Esophagus squamous epithelium (tissue), 5 donors: ENCODE measurements around the gene PLA2G15. TPM values are rescaled to one million over a fixed set of nuclear protein-coding genes. Genes with fewer than 3 reads are reported as not detected.
A peak's percentile ranks its signal among the peaks of the same experiment; 100 is the strongest.

ENCODE experiments used
- DNase-seq: peaks from one replicate; lab custom pipeline; 2025; lab: John Stamatoyannopoulos, UW
- H3K27ac ChIP-seq, 4 donors: fragments of 200-600 bp; sonication (generic); one replicate each; pipeline ENCODE4 v1.5.1; 2016 to 2019; ENCODE audit warnings: mild to moderate bottlenecking in 1 of 4
- H3K27me3 ChIP-seq, 4 donors: fragments of 200-600 bp; sonication (generic); 1 replicate in 3 of 4; 2 replicates in 1 of 4; pipeline versions ENCODE4 v1.5.1 to v1.6.0; 2017 to 2021; ENCODE audit warnings: antibody characterized with exemption in 1 of 4
- H3K36me3 ChIP-seq, 3 donors: fragments of 200-600 bp; sonication (generic); one replicate each; pipeline ENCODE4 v1.5.1; 2016 to 2019
- H3K4me1 ChIP-seq, 3 donors: fragments of 200-600 bp; sonication (generic); one replicate each; pipeline ENCODE4 v1.5.1; 2017 to 2019
- H3K4me3 ChIP-seq, 4 donors: fragments of 200-600 bp; sonication (generic); 1 replicate in 3 of 4; 2 replicates in 1 of 4; pipeline ENCODE4 v1.5.1; 2016 to 2019; ENCODE audit warnings: mild to moderate bottlenecking in 2 of 4, moderate library complexity in 1 of 4
- H3K9me3 ChIP-seq, 3 donors: fragments of 200-600 bp; sonication (generic); one replicate each; pipeline ENCODE4 v1.5.1; 2016 to 2019
- POLR2A ChIP-seq, 4 donors: fragments of 450-650 bp; IDR thresholded peaks; one replicate each; pipeline ENCODE4 v1.6.1; 2017; ENCODE audit warnings: antibody characterized with exemption in 4 of 4, mild to moderate bottlenecking in 4 of 4, moderate library complexity in 3 of 4
- WGBS, 2 donors: methylation state at CpG; one replicate each; pipeline ENCODE4 v1.1.5; 2018; 5-methylcytosine and 5-hydroxymethylcytosine counted together
- intact Hi-C: fragments of 100-400 bp; cut with DNase I; formaldehyde crosslinking; loops from one replicate; pipeline ENCODE4 v1.15.0; 2022
- total RNA-seq, 4 donors: library from RNA; depleted of rRNA; stranded (reverse); fragments of >200 nt; gene quantifications; one replicate each; pipeline ENCODE4 v1.1.0, GENCODE V29; 2016
- TF ChIP-seq, protein P1 (sequence below), 6 experiments: fragments of 450-650 bp in 4 of 6; fragments of 200-600 bp in 2 of 6; sonication (generic) in 2 of 6; IDR thresholded peaks; one replicate each; pipeline ENCODE4 v1.5.1; 2016 to 2019; ENCODE audit warnings: antibody characterized with exemption in 6 of 6, mild to moderate bottlenecking in 4 of 6, moderate library complexity in 4 of 6
- donor health status: DM: yes; HTN: yes; CAD: no.

The PLA2G15 gene
- total RNA-seq, 4 donors from 2014 or later = 3.3 to 9.8 (median 6.6) TPM

DNA sequence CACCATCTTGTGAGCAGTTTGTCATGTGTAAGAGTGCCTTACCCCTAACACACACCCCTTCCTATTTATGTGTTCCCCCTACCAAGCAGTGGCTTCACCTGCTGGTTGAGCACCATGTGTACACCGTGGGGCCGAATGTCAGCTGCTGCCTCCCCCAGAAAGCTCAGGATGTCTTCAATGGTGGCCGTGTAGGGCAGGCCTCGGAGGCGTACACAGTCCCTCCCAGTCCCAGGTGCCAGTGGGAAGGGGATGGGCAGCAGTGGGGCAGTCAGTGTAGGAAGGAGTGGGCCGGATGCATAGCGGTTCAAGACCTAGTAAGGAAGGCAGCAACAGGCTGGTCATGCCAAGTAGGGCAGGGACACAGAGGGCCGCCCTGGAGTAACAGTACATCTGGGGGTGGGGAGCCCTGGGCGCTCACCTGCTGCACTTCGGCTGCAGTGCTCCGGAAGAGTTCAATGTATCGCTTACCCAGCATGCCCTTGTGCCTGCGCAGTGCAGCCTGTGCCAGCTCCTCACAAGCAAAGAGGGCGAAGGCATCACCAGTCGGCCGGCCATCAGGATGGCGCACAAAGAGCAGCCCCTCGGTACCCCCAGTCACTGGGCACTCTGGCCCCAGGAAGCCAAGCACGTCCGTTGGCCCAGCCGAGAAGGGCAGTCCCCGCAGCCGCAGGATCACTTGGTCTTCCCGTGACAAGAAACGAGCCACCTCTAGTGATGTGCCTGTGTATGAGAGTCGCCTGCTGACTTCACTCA is 13.6 kb upstream of the PLA2G15 start:
- intact Hi-C loops = loop anchor here (10.0 kb wide), 1 partner anchor 147 kb away; the partner anchor contains the start of gene NFATC3
- Histone ChIP-seq H3K4me1 (peaks cover 4 to 73% (median 6%) of the 10 kb centered on the region in 3 donors), H3K4me3 (no peak overlapping the region), H3K36me3 (peaks cover 18 to 68% (median 23%) of the 10 kb centered on the region in 3 donors), H3K27ac (no peak overlapping the region), H3K27me3 (no peaks in the 10 kb centered on the region), H3K9me3 (no peaks in the 10 kb centered on the region)
- 80 to 84% methylated on average over 1 to 10 of the region's 26 CpGs for WGBS, 2 donors
- TF ChIP-seq, protein P1, sequence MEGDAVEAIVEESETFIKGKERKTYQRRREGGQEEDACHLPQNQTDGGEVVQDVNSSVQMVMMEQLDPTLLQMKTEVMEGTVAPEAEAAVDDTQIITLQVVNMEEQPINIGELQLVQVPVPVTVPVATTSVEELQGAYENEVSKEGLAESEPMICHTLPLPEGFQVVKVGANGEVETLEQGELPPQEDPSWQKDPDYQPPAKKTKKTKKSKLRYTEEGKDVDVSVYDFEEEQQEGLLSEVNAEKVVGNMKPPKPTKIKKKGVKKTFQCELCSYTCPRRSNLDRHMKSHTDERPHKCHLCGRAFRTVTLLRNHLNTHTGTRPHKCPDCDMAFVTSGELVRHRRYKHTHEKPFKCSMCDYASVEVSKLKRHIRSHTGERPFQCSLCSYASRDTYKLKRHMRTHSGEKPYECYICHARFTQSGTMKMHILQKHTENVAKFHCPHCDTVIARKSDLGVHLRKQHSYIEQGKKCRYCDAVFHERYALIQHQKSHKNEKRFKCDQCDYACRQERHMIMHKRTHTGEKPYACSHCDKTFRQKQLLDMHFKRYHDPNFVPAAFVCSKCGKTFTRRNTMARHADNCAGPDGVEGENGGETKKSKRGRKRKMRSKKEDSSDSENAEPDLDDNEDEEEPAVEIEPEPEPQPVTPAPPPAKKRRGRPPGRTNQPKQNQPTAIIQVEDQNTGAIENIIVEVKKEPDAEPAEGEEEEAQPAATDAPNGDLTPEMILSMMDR (IDR thresholded peaks at IDR 0.05) = no peak
- no peak for TF ChIP-seq POLR2A (IDR thresholded peaks at IDR 0.05)
- no peak for DNase-seq

DNA sequence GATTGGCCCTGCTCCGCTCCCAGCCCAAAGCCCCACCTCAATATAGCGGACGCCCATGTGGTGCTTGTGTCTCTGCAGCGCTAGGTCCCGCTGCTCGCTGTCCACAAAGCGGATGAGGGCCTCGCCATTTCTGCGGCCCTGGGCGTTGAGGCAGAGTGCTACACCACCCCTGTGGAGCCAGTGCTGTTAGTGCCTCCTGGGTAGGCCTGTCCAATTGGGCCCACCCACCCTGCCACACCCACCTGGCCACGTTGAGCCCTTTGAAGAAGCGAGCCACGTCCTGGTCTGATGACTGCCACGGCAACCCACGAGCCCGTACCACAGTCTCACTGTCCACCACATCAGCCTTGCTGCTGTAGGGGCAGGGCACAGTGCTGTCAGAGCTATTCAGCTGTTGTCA is 12.8 kb upstream of the PLA2G15 start:
- Histone ChIP-seq H3K9me3 (no peaks in the 10 kb centered on the region), H3K27ac (peak overlapping the region in 3 of 4 donors; percentile 39 to 98 (median 94)), H3K36me3 (peaks cover 18 to 61% (median 23%) of the 10 kb centered on the region in 3 donors), H3K27me3 (no peaks in the 10 kb centered on the region), H3K4me3 (no peak overlapping the region), H3K4me1 (peaks cover 8 to 78% (median 10%) of the 10 kb centered on the region in 3 donors)
- intact Hi-C loops = loop anchor here (10.0 kb wide), 1 partner anchor 148 kb away; the partner anchor contains the start of gene NFATC3
- DNase-seq = no peak
- TF ChIP-seq POLR2A (IDR thresholded peaks at IDR 0.05) = no peak
- TF ChIP-seq, protein P1 (IDR thresholded peaks at IDR 0.05) = no peak
- WGBS, 2 donors = no CpG with 5 or more reads among the region's 16 CpGs

DNA sequence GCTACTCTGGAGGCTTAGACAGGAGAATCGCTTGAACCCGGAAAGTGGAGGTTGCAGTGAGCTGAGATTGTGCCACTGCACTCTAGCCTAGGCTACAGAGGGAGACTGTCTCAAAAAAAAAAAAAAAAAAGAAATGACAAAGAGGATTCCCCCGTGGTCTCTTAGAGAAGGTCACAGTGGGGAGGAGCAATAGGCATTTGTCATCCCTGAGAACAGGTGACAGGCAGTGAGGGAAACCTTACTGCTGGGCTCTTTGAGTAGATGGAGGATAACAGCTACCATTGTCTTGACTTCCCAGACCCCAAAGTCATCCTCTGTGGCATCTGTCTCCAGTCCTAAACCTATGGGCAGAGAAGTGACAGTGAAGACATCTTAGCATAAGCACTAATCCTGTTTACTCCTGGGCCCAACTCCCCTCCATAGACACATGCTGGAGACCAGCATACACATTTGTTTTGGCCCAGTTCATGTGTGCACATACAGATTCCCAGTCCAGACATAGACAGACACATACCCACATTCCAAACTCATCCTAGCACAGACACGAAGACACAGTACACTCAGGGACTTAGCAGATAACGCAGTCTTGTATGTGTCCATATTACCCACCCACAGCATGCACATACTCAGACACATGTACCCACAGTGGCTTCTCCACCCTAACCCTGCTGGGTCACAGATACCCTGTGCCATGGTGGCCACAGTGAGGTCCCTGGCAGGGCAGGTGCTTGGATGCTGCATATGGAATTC is 11.9 kb upstream of the PLA2G15 start:
- peak overlapping the region; percentile 89 to 98 (median 94) for H3K27ac ChIP-seq
- intact Hi-C loops = loop anchor here (10.0 kb wide), 1 partner anchor 148 kb away; the partner anchor contains the start of gene NFATC3
- peak overlapping the region; percentile 62 to 76 (median 70) for H3K4me3 ChIP-seq

DNA sequence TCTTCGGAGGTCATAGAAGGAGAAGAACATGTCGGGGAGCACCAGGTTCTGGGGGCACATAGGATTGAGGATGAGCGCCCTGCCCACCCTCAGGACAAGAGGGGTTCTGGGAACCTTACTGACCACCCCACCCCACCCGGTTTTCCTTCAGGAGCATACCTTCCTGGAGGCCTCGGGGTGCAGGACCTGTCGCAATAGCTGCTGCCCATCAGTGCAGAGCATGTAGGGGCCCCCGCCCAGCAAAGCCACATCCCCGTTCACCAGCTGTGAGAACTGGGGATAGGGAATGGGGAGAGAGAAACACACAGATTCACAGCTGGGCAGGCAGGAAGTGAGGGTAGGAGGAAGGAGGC is 11.4 kb upstream of the PLA2G15 start:
- peaks cover 18 to 46% (median 19%) of the 10 kb centered on the region in 3 donors for H3K36me3 ChIP-seq
- WGBS, 2 donors = 42 to 51% methylated on average over 3 of the region's 8 CpGs
- no peaks in the 10 kb centered on the region for H3K27me3 ChIP-seq
- peak overlapping the region; percentile 62 to 76 (median 70) for H3K4me3 ChIP-seq
- TF ChIP-seq, protein P1 (IDR thresholded peaks at IDR 0.05) = no peak
- no peak for TF ChIP-seq POLR2A (IDR thresholded peaks at IDR 0.05)
- H3K4me1 ChIP-seq = peaks cover 14 to 76% (median 16%) of the 10 kb centered on the region in 3 donors
- intact Hi-C loops = loop anchor here (10.0 kb wide), 1 partner anchor 149 kb away; the partner anchor contains the start of gene NFATC3
- H3K9me3 ChIP-seq = no peaks in the 10 kb centered on the region
- no peak for DNase-seq
- H3K27ac ChIP-seq = peak overlapping the region; percentile 89 to 98 (median 94)

More for the DNA sequence above, 11.9 kb upstream of the PLA2G15 start:
- no peaks in the 10 kb centered on the region for H3K27me3 ChIP-seq
- H3K9me3 ChIP-seq = no peaks in the 10 kb centered on the region
- 72 to 78% methylated on average over 3 to 4 of the region's 5 CpGs for WGBS, 2 donors
- H3K4me1 ChIP-seq = peaks cover 12 to 76% (median 12%) of the 10 kb centered on the region in 3 donors
- TF ChIP-seq POLR2A (IDR thresholded peaks at IDR 0.05) = no peak
- DNase-seq = no peak
- H3K36me3 ChIP-seq = peaks cover 18 to 52% (median 19%) of the 10 kb centered on the region in 3 donors
